GM10266 (cell line): ENCODE results near the gene RNF41.

Source experiments
- DNase-seq: peaks from one replicate; pipeline ENCODE4 v3.0.0; 2012; ENCODE audit errors: extremely low spot score
- CTCF ChIP-seq: IDR thresholded peaks from 2 replicates; pipeline ENCODE4 v1.5.1; 2012; ENCODE audit warnings: mild to moderate bottlenecking, low read depth; ENCODE audit not compliant: control insufficient read depth, insufficient read depth; ENCODE audit errors: missing control alignments

The RNF41 gene

GRCh38 chr12:56154246-56154771, 67.4 kb downstream of the RNF41 start:
- DNase-seq: no peak
- TF ChIP-seq CTCF: no peak

GRCh38 chr12:56153678-56154065, 68.0 kb downstream of the RNF41 start:
- TF ChIP-seq CTCF: no peak
- no peak for DNase-seq

- DNase-seq: no peak
- TF ChIP-seq CTCF: no peak
Measured at GRCh38 chr12:56152756-56153677, 68.7 kb downstream of the RNF41 start.
